GM21526 (cell line): ENCODE measurements around the gene INCENP.
"Not testable (repeated sequence)": the region's sequence is repeated elsewhere in the genome, so short reads cannot be mapped to it uniquely, and the experiment has no call there.

ENCODE experiments used
- ATAC-seq: cut with Tn5 transposase; IDR thresholded peaks from one replicate; pipeline ENCODE4 v1.9.1; 2021; ENCODE audit warnings: moderate library complexity; ENCODE audit not compliant: unreplicated experiment, low FRiP score

INCENP gene

GRCh38 chr11:62123669-62124185 is at the start of gene INCENP:
Gene INCENP (plus strand): TSS chr11:62124011. CDS start chr11:62128162, 4,151 bp downstream.
- ATAC-seq, result peak; percentile 94

- ATAC-seq, result no peak
Observed at GRCh38 chr11:62075438-62075837, 48.4 kb upstream of the INCENP start.

DNA sequence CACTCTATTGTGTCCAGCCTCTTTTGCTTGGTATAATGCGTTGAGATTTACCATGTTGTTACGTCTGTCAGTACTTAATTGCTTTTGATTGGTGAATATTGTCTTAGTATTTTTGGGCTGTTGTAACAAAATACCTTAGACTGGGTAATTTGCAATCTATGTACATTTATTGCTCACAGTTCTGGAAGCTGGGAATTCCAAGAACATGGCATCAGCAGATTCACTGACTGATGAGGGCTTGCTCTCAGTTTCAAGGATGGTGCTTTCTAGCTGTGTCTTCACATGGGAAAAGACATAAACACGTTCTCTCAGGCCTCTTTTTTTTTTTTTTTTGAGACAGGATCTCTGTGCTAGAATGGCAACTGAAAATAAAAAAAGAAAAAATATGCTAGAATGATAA is 46.7 kb upstream of the INCENP start:
- ATAC-seq, result no peak

DNA sequence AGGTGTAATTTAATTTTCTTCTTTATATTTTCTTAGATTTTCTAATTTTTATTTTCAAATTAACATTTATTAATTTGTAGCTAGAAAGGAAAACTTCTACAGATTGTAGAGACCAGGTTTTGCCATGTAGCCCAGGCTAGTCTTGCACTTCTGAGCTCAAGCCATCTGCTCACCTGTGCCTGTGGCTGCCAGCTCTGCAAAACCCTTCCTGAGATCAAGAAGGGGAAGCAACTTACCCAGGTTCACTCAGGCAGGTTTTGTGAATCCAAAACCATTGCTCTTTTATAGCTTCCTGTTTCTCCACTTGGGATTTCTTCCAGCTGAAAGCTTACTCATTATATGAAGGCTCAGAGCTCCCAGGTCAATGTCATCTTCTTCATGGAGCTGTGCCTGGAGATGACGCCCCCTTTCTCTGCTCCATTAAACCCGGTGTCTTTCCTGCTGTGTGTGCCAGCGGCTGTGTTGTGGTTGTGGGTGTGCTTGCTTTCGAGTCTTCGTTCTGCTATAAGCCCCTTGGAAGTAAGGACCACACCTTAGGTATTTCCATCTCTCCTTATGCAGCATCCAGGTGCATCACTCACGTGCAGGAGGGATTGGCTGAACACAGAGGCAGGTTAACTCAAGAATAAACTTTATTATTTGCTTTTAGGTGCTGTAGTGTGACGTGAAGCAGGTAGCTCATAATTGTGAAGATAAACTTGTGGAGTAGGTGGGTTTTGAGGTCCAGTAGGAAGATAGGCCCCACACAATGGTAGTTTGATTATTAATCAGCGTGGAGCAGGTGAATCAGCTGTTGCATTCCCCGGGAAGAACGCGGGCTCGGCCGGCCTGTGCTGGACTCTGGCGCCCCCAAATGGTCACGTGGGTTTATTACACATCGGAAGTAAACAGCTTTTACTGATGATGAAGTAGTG is 42.2 kb upstream of the INCENP start:
- no peak for ATAC-seq

- no peak for ATAC-seq
Observed at GRCh38 chr11:62082292-62082657, 41.5 kb upstream of the INCENP start.

DNA sequence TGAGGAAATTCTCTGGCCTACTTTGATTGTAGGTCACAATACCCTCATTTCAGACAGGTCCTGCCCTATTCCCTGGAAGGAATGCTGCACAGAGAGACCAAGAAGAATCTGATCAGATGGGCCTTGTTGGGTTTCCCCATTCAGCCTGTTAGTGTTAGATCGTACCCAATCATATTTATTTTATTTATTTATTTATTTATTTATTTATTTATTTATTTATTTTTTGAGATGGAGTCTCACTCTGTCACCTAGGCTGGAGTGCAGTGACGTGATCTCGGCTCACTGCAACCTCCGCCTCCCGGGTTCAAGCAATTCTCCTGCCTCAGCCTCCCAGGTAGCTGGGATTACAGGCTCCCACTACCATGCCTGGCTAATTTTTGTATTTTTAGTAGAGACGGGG is 39.0 kb upstream of the INCENP start:
- not testable (repeated sequence) for ATAC-seq

GRCh38 chr11:62087694-62088093 is 36.1 kb upstream of the INCENP start:
- no peak for ATAC-seq

DNA sequence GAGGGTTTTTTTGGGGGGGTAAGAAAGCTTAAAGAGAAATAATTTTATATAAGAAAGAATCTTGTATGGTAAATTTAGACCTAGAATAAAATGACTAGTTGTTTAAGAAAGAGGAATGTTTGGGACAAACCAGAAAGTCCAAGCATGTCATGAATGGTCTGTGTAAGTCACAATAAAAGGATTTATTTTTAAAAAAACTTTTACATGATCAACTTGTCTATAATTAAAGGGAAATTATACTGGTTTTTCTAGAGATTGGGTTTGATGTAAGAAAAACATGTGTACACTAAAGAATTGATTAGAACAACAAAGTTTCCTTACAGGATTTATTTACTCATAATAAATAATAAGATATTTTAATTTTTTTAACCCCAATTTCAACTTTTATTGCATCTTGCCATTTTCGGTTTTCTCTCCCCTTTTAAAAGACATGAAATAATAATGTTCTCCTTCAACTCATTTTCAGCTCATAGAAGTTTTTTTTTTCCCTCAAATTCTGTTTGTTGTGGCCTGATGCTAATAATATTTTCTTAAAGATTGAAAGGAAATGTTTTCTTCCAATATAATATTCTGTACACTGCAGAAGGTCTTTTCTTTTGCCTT is 35.4 kb upstream of the INCENP start:
- no peak for ATAC-seq

GRCh38 chr11:62103141-62103540 is 20.7 kb upstream of the INCENP start:
- ATAC-seq, result no peak

DNA sequence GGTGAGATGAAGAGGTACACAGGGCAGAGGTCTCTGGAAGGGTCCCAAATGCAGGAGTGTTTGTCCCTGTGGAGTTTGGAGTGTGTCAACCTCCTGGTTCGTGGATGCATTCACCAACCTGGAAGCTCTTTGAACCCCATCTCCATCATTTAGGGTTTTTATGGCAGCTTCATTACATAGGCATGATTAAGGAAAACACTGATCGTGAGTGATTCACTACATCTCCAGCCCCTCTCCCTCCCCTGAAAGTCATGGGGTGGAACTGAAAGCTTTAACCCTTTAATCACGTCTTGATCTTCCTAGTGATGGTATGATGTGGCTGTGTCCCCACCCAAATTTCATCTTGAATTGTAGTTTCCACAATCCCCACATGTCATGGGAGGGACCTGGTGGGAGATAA is 19.8 kb upstream of the INCENP start:
- no peak for ATAC-seq

GRCh38 chr11:62104816-62105653 is 18.8 kb upstream of the INCENP start:
- no peak for ATAC-seq

GRCh38 chr11:62105667-62106191 is 18.1 kb upstream of the INCENP start:
- no peak for ATAC-seq

GRCh38 chr11:62108017-62108750 is 15.6 kb upstream of the INCENP start:
- ATAC-seq, result no peak

- ATAC-seq, result no peak
Observed at GRCh38 chr11:62108971-62109404, 14.8 kb upstream of the INCENP start.

GRCh38 chr11:62115085-62115694 is 8.6 kb upstream of the INCENP start:
- ATAC-seq, result no peak

- ATAC-seq, result no peak
Observed at GRCh38 chr11:62116451-62116850, 7.4 kb upstream of the INCENP start.

GRCh38 chr11:62119569-62119968 is 4.2 kb upstream of the INCENP start:
- no peak for ATAC-seq

DNA sequence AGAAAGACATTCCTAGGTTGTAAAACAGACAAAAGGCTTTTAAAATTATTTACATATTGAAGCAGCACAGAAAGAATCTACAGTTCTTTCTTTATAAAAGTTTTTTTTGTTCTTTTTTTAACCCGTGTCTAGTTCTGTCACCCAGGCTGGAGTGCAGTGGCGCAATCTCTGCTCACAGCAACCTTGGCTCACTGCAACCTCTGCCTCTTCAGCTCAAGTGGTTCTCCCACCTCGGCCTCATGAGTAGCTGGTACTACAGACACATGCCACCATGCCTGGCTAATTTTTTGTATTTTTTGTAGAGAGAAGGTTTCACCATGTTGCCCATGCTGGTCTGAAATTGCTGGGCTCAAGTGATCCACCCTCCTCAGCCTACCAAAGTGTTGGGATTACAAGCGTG is 3.8 kb upstream of the INCENP start:
- ATAC-seq, result no peak

GRCh38 chr11:62120431-62120830 is 3.4 kb upstream of the INCENP start:
- ATAC-seq, result no peak

DNA sequence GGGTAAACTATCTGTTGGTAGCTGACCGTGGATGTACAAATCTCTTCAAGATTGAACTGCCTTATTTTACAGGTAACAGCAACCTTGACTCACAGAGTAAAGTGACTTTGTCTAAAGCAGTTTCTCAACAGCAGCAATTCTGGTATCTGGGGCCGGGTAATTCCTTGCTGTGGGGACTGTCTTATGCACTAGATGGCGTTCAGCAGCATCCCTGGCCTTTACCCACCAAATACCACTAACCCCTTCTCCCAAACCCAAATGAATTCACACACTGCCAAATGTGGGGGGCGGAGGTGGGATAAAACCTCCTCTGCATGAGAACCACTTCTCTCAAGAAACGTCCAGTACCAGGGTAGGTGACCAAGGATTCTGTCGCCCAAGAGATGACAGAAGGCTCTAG is 1.7 kb upstream of the INCENP start:
- no peak for ATAC-seq
